ENCODE data around the gene ZNF547. TPM values are rescaled to one million over a fixed set of nuclear protein-coding genes. Genes with fewer than 3 reads are reported as not detected.

The ZNF547 gene
- total and polyA plus RNA-seq, 2 experiments from 2014 or later: 1.1 to 4.9 TPM

- Histone ChIP-seq H3K4me2 (peak overlapping the region; percentile 71), H3K27me3 (ENCODE audit: insufficient read depth) (peaks cover 5% of the 10 kb centered on the region; the same call in 1 of the 2 replicates), H3K27ac (ENCODE audit: low read depth) (no peak overlapping the region), H3K4me1 (ENCODE audit: insufficient read depth) (0 out of 2 replicates have a peak, but pooled peaks cover 3% of the 10 kb centered on the region), H3K79me2 (replicated peaks; ENCODE audit: insufficient read depth) (peaks cover 29% of the 10 kb centered on the region), H3F3A (replicated peaks; ENCODE audit: low read depth) (no peaks in the 10 kb centered on the region), H3K4me3 (peak overlapping the region; percentile 47), H3K36me3 (ENCODE audit: insufficient read depth) (no peaks in the 10 kb centered on the region), H2AFZ (peak overlapping the region; percentile 92), H3K9me2 (ENCODE audit: insufficient read depth) (no peaks in the 10 kb centered on the region), H4K20me1 (replicated peaks; ENCODE audit: insufficient read depth) (no peaks in the 10 kb centered on the region; the same call in 1 of the 2 replicates)
- H3K27me3 Mint-ChIP-seq (ENCODE audit: insufficient read depth, low read depth, poor library complexity): peaks cover 2% of the 10 kb centered on the region
- H3K27ac Mint-ChIP-seq: peak overlapping the region; percentile 79
- no peaks in the 10 kb centered on the region for H3K36me3 Mint-ChIP-seq (ENCODE audit: low read depth)
- peaks cover 13% of the 10 kb centered on the region for H3K4me1 Mint-ChIP-seq
- TF ChIP-seq ZNF114 (CRISPR knock-in tag; IDR thresholded peaks at IDR 0.05): no peak
- no peak for TF ChIP-seq NANOG (IDR thresholded peaks at IDR 0.05; ENCODE audit: borderline replicate concordance)
- no peak for TF ChIP-seq STAT1 (IDR thresholded peaks at IDR 0.05; ENCODE audit: unreplicated experiment)
- TF ChIP-seq EZH2phosphoT487 (IDR thresholded peaks at IDR 0.05; ENCODE audit: unreplicated experiment): no peak
- no peak for TF ChIP-seq EZH2 (IDR thresholded peaks at IDR 0.05; ENCODE audit: low read depth, unreplicated experiment)
- no peak for TF ChIP-seq REST (IDR thresholded peaks at IDR 0.05; ENCODE audit: unreplicated experiment)
- no peak for TF ChIP-seq ZNF462 (CRISPR knock-in tag; IDR thresholded peaks at IDR 0.05)
- no peaks in the 10 kb centered on the region for H3K9me3 Mint-ChIP-seq
- peak overlapping the region; percentile 94 for H3K4me3 Mint-ChIP-seq
- peak; percentile 2 for DNase-seq (ENCODE audit: low spot score)
- no peak for ATAC-seq
These were observed 25.9 kb downstream of the ZNF547 start for GRCh38 chr19:57389194-57389729.

Data from GM23338 (cell line).